GM12878 (cell line): Measurements from ENCODE around the gene MAPK8IP1. TPM values are rescaled to one million over a fixed set of nuclear protein-coding genes. Genes with fewer than 3 reads are reported as not detected.

ENCODE experiments used
- ATAC-seq: fragments of 200-7000 bp; cut with Tn5 transposase; 3 replicates; pipeline ENCODE4 v1.9.1; 2020; ENCODE audit warnings: mild to moderate bottlenecking, moderate library complexity
- BruUV-seq: library from RNA; stranded (reverse); fragments of 400-500 nt; replicated peaks from 2 replicates; lab custom pipeline; 2021; lab: Mats Ljungman, UMichigan
- CTCF ChIA-PET: fragments of 300-600 bp; sonication (Branson Sonifier 250); formaldehyde crosslinking; extraction: SDS; loops from one replicate; lab custom pipeline; 2021; ENCODE audit warnings: inconsistent platforms; lab: Yijun Ruan, JAX
- POLR2A ChIA-PET: fragments of 350-600 bp; formaldehyde crosslinking; extraction: SDS; loops from one replicate; lab custom pipeline; 2021; ENCODE audit warnings: inconsistent platforms; lab: Charles Lee
- RAD21 ChIA-PET: fragments of 300-600 bp; sonication (Branson Sonifier 250); formaldehyde crosslinking; loops from one replicate; lab custom pipeline; 2023; ENCODE audit warnings: antibody characterized with exemption; ENCODE audit not compliant: unreplicated experiment; lab: Charles Lee
- SMC1A ChIA-PET: fragments of 300-600 bp; sonication (Branson Sonifier 250); formaldehyde crosslinking; loops from one replicate; lab custom pipeline; 2023; ENCODE audit not compliant: unreplicated experiment, uncharacterized antibody; lab: Charles Lee
- DNase-seq: peaks from one replicate; pipeline ENCODE4 v3.0.0-alpha.2; 2011; ENCODE audit warnings: low read depth, low spot score
- FAIRE-seq: peaks from 3 replicates; lab custom pipeline; 2011; peaks lifted over from hg19 to GRCh38; lab: Jason Lieb, UNC
- H2AFZ ChIP-seq: 2 replicates; pipeline ENCODE4 v1.6.0; 2011; ENCODE audit warnings: low read depth, low read length, control low read depth; ENCODE audit not compliant: control insufficient read depth
- H3K27ac ChIP-seq: 2 replicates; pipeline ENCODE4 v1.5.1; 2011; ENCODE audit warnings: control low read depth; ENCODE audit not compliant: control insufficient read depth, insufficient read depth
- H3K27me3 ChIP-seq, 2 experiments: replicated peaks in 1 of 2; 2 replicates each; pipeline versions ENCODE4 v1.6.0 to v1.6.1; 2011; ENCODE audit warnings: low read length in 1 of 2; ENCODE audit not compliant: control insufficient read depth in 2 of 2, insufficient read depth in 2 of 2
- H3K36me3 ChIP-seq, 2 experiments: 2 replicates each; pipeline ENCODE4 v1.5.1; 2011; ENCODE audit warnings: low read length in 1 of 2; ENCODE audit not compliant: control insufficient read depth in 2 of 2, insufficient read depth in 2 of 2
- H3K4me1 ChIP-seq: 2 replicates; pipeline ENCODE4 v1.6.1; 2011; ENCODE audit warnings: mild to moderate bottlenecking, low read length, moderate library complexity, mixed read lengths; ENCODE audit not compliant: control insufficient read depth, insufficient read depth
- H3K4me2 ChIP-seq: 2 replicates; pipeline ENCODE4 v1.6.0; 2011; ENCODE audit warnings: control low read depth; ENCODE audit not compliant: control insufficient read depth, insufficient read depth
- H3K4me3 ChIP-seq: fragments of 200-600 bp; sonication (generic); 2 replicates; pipeline ENCODE4 v1.5.1; 2016
- H3K79me2 ChIP-seq: 2 replicates; pipeline ENCODE4 v1.6.0; 2011; ENCODE audit warnings: low read length; ENCODE audit not compliant: control insufficient read depth, insufficient read depth
- H3K9ac ChIP-seq: 2 replicates; pipeline ENCODE4 v1.8.0; 2011; ENCODE audit warnings: low read length, control low read depth, mixed read lengths; ENCODE audit not compliant: control insufficient read depth, insufficient read depth
- H3K9me3 ChIP-seq: replicated peaks from 3 replicates; pipeline ENCODE4 v1.5.1; 2011; ENCODE audit warnings: mild to moderate bottlenecking, low read length; ENCODE audit not compliant: control insufficient read depth, insufficient read depth
- H4K20me1 ChIP-seq: 2 replicates; pipeline ENCODE4 v1.6.0; 2011; ENCODE audit not compliant: control insufficient read depth, insufficient read depth
- BACH1 ChIP-seq: fragments of 450-650 bp; IDR thresholded peaks from 2 replicates; pipeline ENCODE4 v1.6.1; 2017; ENCODE audit warnings: mild to moderate bottlenecking, borderline replicate concordance
- BCL11A ChIP-seq: IDR thresholded peaks from 2 replicates; pipeline ENCODE4 v1.6.1; 2011; ENCODE audit warnings: low read depth, low read length
- CEBPB ChIP-seq, 2 experiments: fragments of 150-350 bp in 1 of 2; IDR thresholded peaks; 2 replicates each; pipeline ENCODE4 v1.6.1; 2012 to 2014; ENCODE audit warnings: low read depth in 2 of 2, low read length in 2 of 2, borderline replicate concordance in 1 of 2, inconsistent platforms in 1 of 2
- CREM ChIP-seq: IDR thresholded peaks from 2 replicates; pipeline ENCODE4 v1.6.1; 2014; ENCODE audit warnings: antibody characterized with exemption, low read depth
- EP300 ChIP-seq, 2 experiments: fragments of 150-350 bp in 1 of 2; IDR thresholded peaks; 2 replicates each; pipeline ENCODE4 v1.6.1; 2011 to 2012; ENCODE audit warnings: low read depth in 2 of 2, low read length in 2 of 2, borderline replicate concordance in 1 of 2, improper control_type of control experiment in 1 of 2, inconsistent platforms in 1 of 2; ENCODE audit not compliant: control insufficient read depth in 1 of 2
- FOXK2 ChIP-seq: fragments of 450-650 bp; IDR thresholded peaks from 2 replicates; pipeline ENCODE4 v1.6.1; 2017; ENCODE audit warnings: mild to moderate bottlenecking, moderate library complexity
- HDAC6 ChIP-seq: fragments of 200-600 bp; sonication (generic); IDR thresholded peaks from one replicate; pipeline ENCODE4 v1.8.0; 2017; ENCODE audit warnings: antibody characterized with exemption; ENCODE audit not compliant: unreplicated experiment
- JUND ChIP-seq: IDR thresholded peaks from 2 replicates; pipeline ENCODE4 v1.6.1; 2012; ENCODE audit warnings: low read depth, mild to moderate bottlenecking, low read length, improper control_type of control experiment, moderate library complexity
- KAT2A ChIP-seq: conservative IDR thresholded peaks from 2 replicates; pipeline ENCODE4 v1.6.1; 2011; ENCODE audit warnings: low read depth, low read length; ENCODE audit not compliant: control insufficient read depth
- NFXL1 ChIP-seq: fragments of 450-650 bp; IDR thresholded peaks from 2 replicates; pipeline ENCODE4 v1.6.1; 2017; ENCODE audit warnings: antibody characterized with exemption, mild to moderate bottlenecking, borderline replicate concordance
- NR2F1 ChIP-seq: fragments of 450-650 bp; conservative IDR thresholded peaks from 2 replicates; pipeline ENCODE4 v1.6.1; 2017; ENCODE audit warnings: mild to moderate bottlenecking
- SRF ChIP-seq, 2 experiments: IDR thresholded peaks; 2 replicates each; pipeline ENCODE4 v1.6.1; 2011; ENCODE audit warnings: low read depth in 2 of 2, low read length in 2 of 2, mild to moderate bottlenecking in 1 of 2, moderate library complexity in 1 of 2
- ZBTB11 ChIP-seq: fragments of 450-650 bp; formaldehyde crosslinking; IDR thresholded peaks from 2 replicates; pipeline ENCODE4 v1.5.0; 2022; ENCODE audit warnings: mild to moderate bottlenecking, missing genetic modification characterization
- ZBTB40 ChIP-seq: fragments of 450-650 bp; IDR thresholded peaks from 2 replicates; pipeline ENCODE4 v1.6.1; 2016; ENCODE audit warnings: mild to moderate bottlenecking, moderate library complexity, borderline replicate concordance
- ZSCAN29 ChIP-seq: fragments of 450-650 bp; IDR thresholded peaks from 2 replicates; pipeline ENCODE4 v1.6.1; 2017; ENCODE audit warnings: mild to moderate bottlenecking, moderate library complexity
- WGBS: methylation state at CpG from one replicate; pipeline ENCODE4 v1.1.6; 2016; ENCODE audit warnings: low lambda C conversion rate; ENCODE audit not compliant: insufficient replicate concordance, insufficient coverage; ENCODE audit errors: missing lambda C conversion rate; 5-methylcytosine and 5-hydroxymethylcytosine counted together
- in situ Hi-C: fragments of 300-500 bp; cut with MboI; formaldehyde crosslinking; loops from 9 replicates; pipeline ENCODE4 v1.14.3; 2018; ENCODE audit warnings: mixed read lengths
- intact Hi-C: fragments of 100-400 bp; cut with micrococcal nuclease; formaldehyde crosslinking; loops from one replicate; pipeline ENCODE4 v1.14.2; 2022; ENCODE audit not compliant: unreplicated experiment
- polyA plus RNA-seq, 11 experiments: library from polyadenylated mRNA; depleted of rRNA in 4 of 11; unstranded in 6 of 11; stranded (reverse) in 5 of 11; fragments of >200 nt; fragmentation: Nextera tagmentation in 4 of 11; fragmentation: Illumina TruSeq in 1 of 11; extraction: Ambion mirVana in 4 of 11; extraction: Trizol in 1 of 11; gene quantifications; 1 replicate in 1 of 11; 2 replicates in 10 of 11; pipeline versions ENCODE4 v1.2.1 to v1.2.3, GENCODE V29; 2011 to 2016; ENCODE audit warnings: inconsistent platforms in 2 of 11, missing spikeins in 2 of 11, low read depth in 1 of 11
- total RNA-seq, 4 experiments: library from RNA; depleted of rRNA in 3 of 4; stranded (reverse); fragments of >200 nt in 3 of 4; fragmentation: Illumina TruSeq in 1 of 4; extraction: Trizol in 1 of 4; gene quantifications; 2 replicates each; pipeline versions ENCODE4 v1.2.1 to v1.2.3, GENCODE V29; 2013 to 2021

The MAPK8IP1 gene
- total and polyA plus RNA-seq, 10 of the 15 experiments (the other 5 are each of a cell fraction or from before 2014, with no cell fraction given) = 0.04 to 0.44 (median 0.11) TPM; not detected in 2

- no peak overlapping the region for H3K9ac ChIP-seq
- ChIA-PET SMC1A (interaction anchor here (0.7 to 2.9 kb wide), 11 partner anchors 7 to 187 kb away, joined by 3 to 31 read pairs (median 7); partner anchors contain the start of genes CRY2 and PEX16), POLR2A (interaction anchor here (1.6 to 3.1 kb wide), 4 partner anchors 8 to 75 kb away, joined by 6 to 27 read pairs (median 14); partner anchors contain the start of gene PEX16), CTCF (interaction anchor here (0.9 to 3.3 kb wide), 11 partner anchors 8 to 308 kb away, joined by 3 to 20 read pairs (median 4); partner anchors contain the start of gene PEX16), RAD21 (interaction anchor here (0.7 to 3.2 kb wide), 15 partner anchors 8 to 187 kb away, joined by 3 to 29 read pairs (median 4); partner anchors contain the start of genes CRY2 and PEX16)
- FAIRE-seq (no peak), ATAC-seq (no peak), DNase-seq (no peak)
- H3K4me3 ChIP-seq = no peak overlapping the region
- intact Hi-C loops = loop anchor here (1.0 kb wide), 2 partner anchors 13 to 191 kb away; no protein-coding TSS in a partner anchor
- H3K4me1 ChIP-seq = peaks cover 51% of the 10 kb centered on the region
- no TSS peak for BruUV-seq
- H3K79me2 ChIP-seq = no peaks in the 10 kb centered on the region
- in situ Hi-C loops = no loop called here
- H3K27ac ChIP-seq = no peak overlapping the region
- H4K20me1 ChIP-seq = peaks cover 6% of the 10 kb centered on the region
- H3K27me3 ChIP-seq = no peaks in the 10 kb centered on the region
- H3K36me3 ChIP-seq = peaks cover 3 to 12% of the 10 kb centered on the region in 2 experiments; a peak in 2 of 4 replicates
- no peak overlapping the region for H3K4me2 ChIP-seq
- WGBS = 82% methylated on average over 8 of the region's 8 CpGs
- H3K9me3 ChIP-seq = no peaks in the 10 kb centered on the region
- no peak overlapping the region for H2AFZ ChIP-seq
- TF ChIP-seq BCL11A (no peak), CEBPB (IDR thresholded peaks at IDR 0.05; ENCODE audit: borderline replicate concordance in 1 of 2, low read depth in 2 of 2, low read length in 2 of 2) (no peak), KAT2A (no peak), SRF (IDR thresholded peaks at IDR 0.05; ENCODE audit: low read depth in 2 of 2, low read length in 2 of 2) (no peak), NFXL1 (no peak), BACH1 (no peak), CREM (no peak), NR2F1 (no peak), FOXK2 (no peak), JUND (no peak), ZSCAN29 (no peak), ZBTB11 (CRISPR knock-in tag) (no peak), ZBTB40 (no peak), EP300 (IDR thresholded peaks at IDR 0.05; ENCODE audit: borderline replicate concordance in 1 of 2, control insufficient read depth in 1 of 2, low read depth in 2 of 2, low read length in 2 of 2) (no peak), HDAC6 (no peak)
Measured at GRCh38 chr11:45930951-45931570, 45.6 kb downstream of the MAPK8IP1 start.
